ENCODE results near the gene DRAXIN.

DNA sequence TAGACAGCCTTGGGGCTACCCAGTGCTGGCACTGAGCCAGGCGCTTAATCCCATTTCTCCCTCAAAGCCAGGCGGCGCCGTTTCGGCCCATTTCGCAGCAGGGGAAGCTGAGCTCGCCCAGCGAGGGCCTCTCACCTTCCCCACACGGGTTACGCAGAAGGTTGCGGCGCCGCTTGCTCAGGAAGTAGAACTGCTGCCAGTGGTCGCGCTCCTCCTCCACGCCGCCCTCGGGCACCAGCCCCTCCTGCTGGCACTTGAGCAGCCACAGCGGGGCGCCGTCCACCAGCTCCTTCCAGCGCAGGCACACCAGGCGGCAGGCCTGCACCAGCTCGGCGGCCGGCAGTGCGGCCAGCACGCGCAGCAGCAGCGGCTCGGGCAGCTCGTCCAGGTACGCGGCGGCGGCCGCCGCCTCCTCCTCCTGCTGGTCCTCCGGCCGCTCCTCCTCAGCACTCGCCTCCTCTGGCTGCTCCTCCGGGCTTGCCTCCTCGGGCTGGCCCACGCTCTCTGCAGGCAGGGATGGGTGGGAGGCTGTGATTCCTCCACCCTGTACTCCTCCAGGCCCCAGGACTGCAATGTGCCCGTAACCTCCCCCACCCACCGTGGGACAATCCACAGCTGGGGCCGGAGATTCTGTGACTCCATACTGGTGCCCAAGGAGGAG is 41.0 kb upstream of the DRAXIN start:
- TF ChIP-seq POLR2A (IDR thresholded peaks at IDR 0.05; ENCODE audit: low read depth, low read length) (no peak), POLR2AphosphoS5 (IDR thresholded peaks at IDR 0.05; ENCODE audit: low read depth, low read length) (no peak), TAF1 (IDR thresholded peaks at IDR 0.05; ENCODE audit: low read depth, low read length) (no peak), SPI1 (IDR thresholded peaks at IDR 0.05; ENCODE audit: low read depth, low read length) (no peak)
